Keratinocyte (primary cell): ENCODE results near the gene SNCG. TPM values are rescaled to one million over a fixed set of nuclear protein-coding genes. Genes with fewer than 3 reads are reported as not detected.

Experiments
- DNase-seq: peaks from one replicate; pipeline ENCODE4 v3.0.0-alpha.2; 2011; ENCODE audit warnings: low read depth, missing footprints, low spot score
- FAIRE-seq: peaks from 2 replicates; lab custom pipeline; 2011; peaks lifted over from hg19 to GRCh38; lab: Jason Lieb, UNC
- H2AFZ ChIP-seq: 2 replicates; pipeline ENCODE4 v1.6.0; 2012; ENCODE audit warnings: low read length, control low read depth, inconsistent platforms; ENCODE audit not compliant: control insufficient read depth
- H3K27ac ChIP-seq: 2 replicates; pipeline ENCODE4 v1.5.1; 2011; ENCODE audit warnings: low read length; ENCODE audit not compliant: control insufficient read depth, insufficient read depth
- H3K27me3 ChIP-seq: 3 replicates; pipeline ENCODE4 v1.6.0; 2011; ENCODE audit warnings: low read length; ENCODE audit not compliant: control insufficient read depth, insufficient read depth; ENCODE audit errors: extremely low read depth
- H3K36me3 ChIP-seq, 2 experiments: 2 replicates in 1 of 2; 3 replicates in 1 of 2; pipeline ENCODE4 v1.5.1; 2011; ENCODE audit warnings: low read length in 2 of 2, mild to moderate bottlenecking in 1 of 2; ENCODE audit not compliant: control insufficient read depth in 2 of 2, insufficient read depth in 2 of 2; ENCODE audit errors: extremely low read depth in 1 of 2
- H3K4me1 ChIP-seq: 3 replicates; pipeline ENCODE4 v1.5.1; 2011; ENCODE audit warnings: low read length; ENCODE audit not compliant: control insufficient read depth, insufficient read depth; ENCODE audit errors: extremely low read depth
- H3K4me2 ChIP-seq: 3 replicates; pipeline ENCODE4 v1.6.0; 2011; ENCODE audit warnings: low read depth, low read length; ENCODE audit not compliant: control insufficient read depth, insufficient read depth; ENCODE audit errors: extremely low read depth
- H3K4me3 ChIP-seq, 3 experiments: fragments of 200-600 bp in 1 of 3; sonication (generic) in 1 of 3; 2 replicates in 2 of 3; 3 replicates in 1 of 3; pipeline ENCODE4 v1.5.1; 2011 to 2016; ENCODE audit warnings: low read length in 3 of 3, mild to moderate bottlenecking in 3 of 3, control low read depth in 2 of 3, inconsistent platforms in 1 of 3, low read depth in 1 of 3, mixed read lengths in 1 of 3, mixed run types in 1 of 3, moderate library complexity in 1 of 3; ENCODE audit not compliant: control insufficient read depth in 2 of 3, insufficient read depth in 2 of 3; ENCODE audit errors: extremely low read depth in 1 of 3
- H3K79me2 ChIP-seq: 2 replicates; pipeline ENCODE4 v1.6.0; 2012; ENCODE audit warnings: low read length; ENCODE audit not compliant: control insufficient read depth, insufficient read depth
- H3K9ac ChIP-seq: 3 replicates; pipeline ENCODE4 v1.6.0; 2011; ENCODE audit warnings: low read length; ENCODE audit not compliant: control insufficient read depth, insufficient read depth; ENCODE audit errors: extremely low read depth
- H3K9me1 ChIP-seq: 3 replicates; pipeline ENCODE4 v1.6.0; 2011; ENCODE audit warnings: low read length; ENCODE audit not compliant: control insufficient read depth, insufficient read depth; ENCODE audit errors: extremely low read depth
- H3K9me3 ChIP-seq: 2 replicates; pipeline ENCODE4 v1.5.1; 2012; ENCODE audit warnings: low read depth, low read length; ENCODE audit not compliant: control insufficient read depth
- H4K20me1 ChIP-seq: 3 replicates; pipeline ENCODE4 v1.6.0; 2011; ENCODE audit warnings: low read length; ENCODE audit not compliant: control insufficient read depth, insufficient read depth; ENCODE audit errors: extremely low read depth
- CTCF ChIP-seq, 3 experiments: IDR thresholded peaks in 1 of 3; conservative IDR thresholded peaks in 1 of 3; optimal IDR thresholded peaks in 1 of 3; 2 replicates in 2 of 3; 3 replicates in 1 of 3; pipeline versions ENCODE3 to v1.5.1; 2011; ENCODE audit warnings: low read length in 3 of 3, mild to moderate bottlenecking in 3 of 3, moderate library complexity in 2 of 3, control low read depth in 1 of 3, inconsistent platforms in 1 of 3; ENCODE audit not compliant: insufficient read depth in 2 of 3; ENCODE audit errors: extremely low read depth in 1 of 3
- EZH2 ChIP-seq: IDR thresholded peaks from one replicate; pipeline ENCODE4 v1.6.1; 2012; ENCODE audit warnings: inconsistent platforms, mild to moderate bottlenecking, low read length, moderate library complexity
- dilution Hi-C: fragments of 300-500 bp; cut with MboI; formaldehyde crosslinking; loops from one replicate; pipeline ENCODE4 v1.7.0; 2020; ENCODE audit warnings: low sequenced_read_pairs; ENCODE audit not compliant: extremely low pct_ligation_motif_present
- polyA plus RNA-seq, 5 experiments: library from polyadenylated mRNA; depleted of rRNA in 3 of 5; stranded (reverse) in 3 of 5; stranded (forward) in 1 of 5; unstranded in 1 of 5; fragments of >200 nt; gene quantifications; 1 replicate in 1 of 5; 2 replicates in 3 of 5; 3 replicates in 1 of 5; pipeline versions ENCODE4 v1.2.1 to v1.2.3, GENCODE V29; 2011 to 2012; ENCODE audit warnings: missing spikeins in 2 of 5, low read depth in 1 of 5, low replicate concordance in 1 of 5

SNCG gene
- polyA plus RNA-seq, 1 donor (not counting 4 experiments of a cell fraction or from before 2014, with no cell fraction given), result 6.8 TPM

GRCh38 chr10:86964061-86964846 is 5.9 kb downstream of the SNCG start:
- no peak for FAIRE-seq
- dilution Hi-C loops, result no loop called here
- Histone ChIP-seq H3K4me2 (no peak overlapping the region), H4K20me1 (no peaks in the 10 kb centered on the region), H3K9ac (no peak overlapping the region), H3K9me3 (no peaks in the 10 kb centered on the region), H3K4me1 (peaks cover 52% of the 10 kb centered on the region), H3K27ac (no peak overlapping the region), H3K36me3 (peaks cover 2 to 6% of the 10 kb centered on the region in 2 experiments), H3K9me1 (peaks cover 2% of the 10 kb centered on the region), H2AFZ (no peak overlapping the region), H3K4me3 (no peak overlapping the region), H3K79me2 (peaks cover 39% of the 10 kb centered on the region), H3K27me3 (no peaks in the 10 kb centered on the region)
- DNase-seq, result no peak
- TF ChIP-seq CTCF (optimal IDR thresholded peaks at IDR 0.05 in 1 of 3, IDR thresholded peaks at IDR 0.05 in 1 of 3, conservative IDR thresholded peaks at IDR 0.05 in 1 of 3; ENCODE audit: extremely low read depth in 1 of 3, insufficient read depth in 2 of 3, low read length in 3 of 3), result no peak
- TF ChIP-seq EZH2, result no peak

GRCh38 chr10:86964847-86965190 is 6.4 kb downstream of the SNCG start:
- no peaks in the 10 kb centered on the region for H3K27me3 ChIP-seq
- H3K27ac ChIP-seq, result no peak overlapping the region
- H2AFZ ChIP-seq, result no peak overlapping the region
- H3K4me3 ChIP-seq, result no peak overlapping the region
- H4K20me1 ChIP-seq, result no peaks in the 10 kb centered on the region
- peaks cover 36% of the 10 kb centered on the region for H3K79me2 ChIP-seq
- no peak for TF ChIP-seq CTCF (optimal IDR thresholded peaks at IDR 0.05 in 1 of 3, IDR thresholded peaks at IDR 0.05 in 1 of 3, conservative IDR thresholded peaks at IDR 0.05 in 1 of 3; ENCODE audit: extremely low read depth in 1 of 3, insufficient read depth in 2 of 3, low read length in 3 of 3)
- H3K4me1 ChIP-seq, result peaks cover 51% of the 10 kb centered on the region
- DNase-seq (no peak), FAIRE-seq (no peak)
- dilution Hi-C loops, result no loop called here
- no peak overlapping the region for H3K9ac ChIP-seq
- no peak overlapping the region for H3K4me2 ChIP-seq
- no peaks in the 10 kb centered on the region for H3K9me3 ChIP-seq
- peaks cover 2 to 6% of the 10 kb centered on the region in 2 experiments for H3K36me3 ChIP-seq
- H3K9me1 ChIP-seq, result peaks cover 2% of the 10 kb centered on the region
